HEK293 (cell line): ENCODE measurements around the gene FOXB2.

ENCODE experiments used
- CTCF ChIA-PET: fragments of 350-600 bp; formaldehyde crosslinking; extraction: SDS; loops from one replicate; lab custom pipeline; 2021; ENCODE audit warnings: antibody characterized with exemption; lab: Yijun Ruan, JAX
- POLR2A ChIA-PET: fragments of 300-600 bp; formaldehyde crosslinking; extraction: SDS; loops from one replicate; lab custom pipeline; 2020; ENCODE audit warnings: antibody characterized with exemption, inconsistent platforms; lab: Yijun Ruan, JAX
- H3K27ac ChIP-seq: fragments of 200-500 bp; sonication (Bioruptor generic); 2 replicates; pipeline ENCODE4 v1.5.1; 2014; ENCODE audit warnings: low read depth, low read length, control low read depth, inconsistent platforms; ENCODE audit errors: extremely low read depth
- H3K36me3 ChIP-seq, 2 experiments: fragments of 200-500 bp in 1 of 2; sonication (Bioruptor generic) in 1 of 2; 1 replicate in 1 of 2; 2 replicates in 1 of 2; pipeline ENCODE4 v1.5.1; 2014 to 2017; ENCODE audit warnings: inconsistent platforms in 2 of 2, low read length in 2 of 2; ENCODE audit not compliant: control insufficient read depth in 2 of 2, insufficient read depth in 1 of 2
- H3K4me1 ChIP-seq: fragments of 200-500 bp; sonication (Bioruptor generic); 2 replicates; pipeline ENCODE4 v1.5.1; 2014; ENCODE audit warnings: mild to moderate bottlenecking, low read length, inconsistent platforms; ENCODE audit not compliant: control insufficient read depth, insufficient read depth
- H3K4me3 ChIP-seq: 2 replicates; pipeline ENCODE4 v1.5.1; 2011; ENCODE audit warnings: low read depth, mild to moderate bottlenecking, control low read depth, low read length, moderate library complexity
- H3K9me3 ChIP-seq: fragments of 200-500 bp; sonication (Bioruptor generic); 2 replicates; pipeline ENCODE4 v1.5.1; 2014; ENCODE audit warnings: low read depth, low read length, inconsistent platforms; ENCODE audit not compliant: control insufficient read depth, insufficient read depth
- CTCF ChIP-seq: fragments of 450-650 bp; formaldehyde crosslinking; IDR thresholded peaks from 2 replicates; pipeline ENCODE4 v1.5.1; 2016; ENCODE audit warnings: missing biosample characterization, missing genetic modification characterization
- EGR2 ChIP-seq: fragments of 450-650 bp; formaldehyde crosslinking; IDR thresholded peaks from 2 replicates; pipeline ENCODE4 v1.5.1; 2016; ENCODE audit warnings: low read depth, missing biosample characterization, missing genetic modification characterization
- INSM2 ChIP-seq: fragments of 450-650 bp; formaldehyde crosslinking; IDR thresholded peaks from 2 replicates; pipeline ENCODE4 v1.5.1; 2016; ENCODE audit warnings: missing biosample characterization, missing genetic modification characterization
- KLF9 ChIP-seq: fragments of 450-650 bp; formaldehyde crosslinking; IDR thresholded peaks from 2 replicates; pipeline ENCODE4 v1.5.1; 2016; ENCODE audit warnings: missing biosample characterization, missing genetic modification characterization, low read depth
- PRDM1 ChIP-seq: fragments of 450-650 bp; formaldehyde crosslinking; IDR thresholded peaks from 2 replicates; pipeline ENCODE4; 2016; ENCODE audit warnings: missing biosample characterization, missing genetic modification characterization
- YY1 ChIP-seq: fragments of 450-650 bp; formaldehyde crosslinking; IDR thresholded peaks from 2 replicates; pipeline ENCODE4 v1.5.1; 2018; ENCODE audit warnings: missing biosample characterization, missing genetic modification characterization
- ZNF174 ChIP-seq: fragments of 450-650 bp; formaldehyde crosslinking; IDR thresholded peaks from 2 replicates; pipeline ENCODE4 v1.5.0; 2017; ENCODE audit warnings: missing biosample characterization, mild to moderate bottlenecking, missing genetic modification characterization
- ZNF184 ChIP-seq: fragments of 450-650 bp; IDR thresholded peaks from 2 replicates; pipeline ENCODE4 v1.5.1; 2018; ENCODE audit warnings: missing biosample characterization, mild to moderate bottlenecking, missing genetic modification characterization
- ZNF24 ChIP-seq: fragments of 450-650 bp; formaldehyde crosslinking; IDR thresholded peaks from 2 replicates; pipeline ENCODE4 v1.5.1; 2016; ENCODE audit warnings: missing biosample characterization, missing genetic modification characterization
- ZNF266 ChIP-seq: fragments of 450-650 bp; formaldehyde crosslinking; IDR thresholded peaks from 2 replicates; pipeline ENCODE4 v1.5.1; 2016; ENCODE audit warnings: missing biosample characterization, missing genetic modification characterization, low read depth
- ZNF335 ChIP-seq: fragments of 450-650 bp; formaldehyde crosslinking; conservative IDR thresholded peaks from 2 replicates; pipeline ENCODE4 v1.5.1; 2016; ENCODE audit warnings: missing biosample characterization, missing genetic modification characterization
- ZNF37A ChIP-seq: fragments of 450-650 bp; IDR thresholded peaks from 2 replicates; pipeline ENCODE4 v1.5.1; 2018; ENCODE audit warnings: missing biosample characterization, missing genetic modification characterization
- ZNF394 ChIP-seq: fragments of 450-650 bp; formaldehyde crosslinking; IDR thresholded peaks from 2 replicates; pipeline ENCODE4 v1.5.1; 2016; ENCODE audit warnings: missing biosample characterization, missing genetic modification characterization, mild to moderate bottlenecking, moderate library complexity, borderline replicate concordance
- ZNF416 ChIP-seq: fragments of 450-650 bp; formaldehyde crosslinking; IDR thresholded peaks from 2 replicates; pipeline ENCODE4 v1.5.1; 2016; ENCODE audit warnings: missing biosample characterization, missing genetic modification characterization
- ZNF555 ChIP-seq: fragments of 450-650 bp; formaldehyde crosslinking; conservative IDR thresholded peaks from 2 replicates; pipeline ENCODE4 v1.5.1; 2017; ENCODE audit warnings: missing biosample characterization, mild to moderate bottlenecking, missing genetic modification characterization, inconsistent platforms
- ZNF558 ChIP-seq: fragments of 450-650 bp; formaldehyde crosslinking; IDR thresholded peaks from 2 replicates; pipeline ENCODE4 v1.5.1; 2016; ENCODE audit warnings: missing biosample characterization, missing genetic modification characterization
- ZNF660 ChIP-seq: fragments of 450-650 bp; IDR thresholded peaks from 2 replicates; pipeline ENCODE4 v1.5.1; 2018; ENCODE audit warnings: missing biosample characterization, mild to moderate bottlenecking, missing genetic modification characterization
- ZSCAN23 ChIP-seq: fragments of 450-650 bp; formaldehyde crosslinking; IDR thresholded peaks from 2 replicates; pipeline ENCODE4 v1.5.1; 2016; ENCODE audit warnings: missing biosample characterization, missing genetic modification characterization
- TF ChIP-seq, protein P1 (sequence below): fragments of 450-650 bp; formaldehyde crosslinking; IDR thresholded peaks from 2 replicates; pipeline ENCODE4 v1.5.1; 2017; ENCODE audit warnings: missing biosample characterization, missing genetic modification characterization
- TF ChIP-seq, protein P2 (sequence below): fragments of 450-650 bp; formaldehyde crosslinking; IDR thresholded peaks from 2 replicates; pipeline ENCODE4 v1.5.1; 2016; ENCODE audit warnings: missing biosample characterization, missing genetic modification characterization
- TF ChIP-seq, protein P3 (sequence below): fragments of 450-650 bp; formaldehyde crosslinking; IDR thresholded peaks from 2 replicates; pipeline ENCODE4 v1.5.1; 2016; ENCODE audit warnings: missing biosample characterization, missing genetic modification characterization

The FOXB2 gene

GRCh38 chr9:76980566-76980965 is 38.9 kb upstream of the FOXB2 start (continued):
- TF ChIP-seq CTCF (tag by site-specific recombination), result no peak

GRCh38 chr9:76984486-76984885 is 35.0 kb upstream of the FOXB2 start:
- Histone ChIP-seq H3K27ac (no peak overlapping the region), H3K36me3 (no peaks in the 10 kb centered on the region)
- TF ChIP-seq PRDM1 (tag by site-specific recombination) (no peak), YY1 (tag by site-specific recombination) (no peak), ZNF266 (tag by site-specific recombination) (no peak), EGR2 (tag by site-specific recombination) (no peak), KLF9 (no peak), ZNF335 (tag by site-specific recombination) (no peak), ZNF37A (tag by site-specific recombination) (no peak), ZNF394 (tag by site-specific recombination) (no peak), ZNF416 (tag by site-specific recombination) (no peak), ZNF24 (tag by site-specific recombination) (no peak), ZNF184 (tag by site-specific recombination) (no peak), ZNF558 (tag by site-specific recombination) (no peak), ZNF555 (tag by site-specific recombination) (no peak), ZSCAN23 (tag by site-specific recombination) (no peak), ZNF174 (tag by site-specific recombination) (no peak), INSM2 (tag by site-specific recombination) (no peak), ZNF660 (tag by site-specific recombination) (no peak)
- TF ChIP-seq, protein P1, sequence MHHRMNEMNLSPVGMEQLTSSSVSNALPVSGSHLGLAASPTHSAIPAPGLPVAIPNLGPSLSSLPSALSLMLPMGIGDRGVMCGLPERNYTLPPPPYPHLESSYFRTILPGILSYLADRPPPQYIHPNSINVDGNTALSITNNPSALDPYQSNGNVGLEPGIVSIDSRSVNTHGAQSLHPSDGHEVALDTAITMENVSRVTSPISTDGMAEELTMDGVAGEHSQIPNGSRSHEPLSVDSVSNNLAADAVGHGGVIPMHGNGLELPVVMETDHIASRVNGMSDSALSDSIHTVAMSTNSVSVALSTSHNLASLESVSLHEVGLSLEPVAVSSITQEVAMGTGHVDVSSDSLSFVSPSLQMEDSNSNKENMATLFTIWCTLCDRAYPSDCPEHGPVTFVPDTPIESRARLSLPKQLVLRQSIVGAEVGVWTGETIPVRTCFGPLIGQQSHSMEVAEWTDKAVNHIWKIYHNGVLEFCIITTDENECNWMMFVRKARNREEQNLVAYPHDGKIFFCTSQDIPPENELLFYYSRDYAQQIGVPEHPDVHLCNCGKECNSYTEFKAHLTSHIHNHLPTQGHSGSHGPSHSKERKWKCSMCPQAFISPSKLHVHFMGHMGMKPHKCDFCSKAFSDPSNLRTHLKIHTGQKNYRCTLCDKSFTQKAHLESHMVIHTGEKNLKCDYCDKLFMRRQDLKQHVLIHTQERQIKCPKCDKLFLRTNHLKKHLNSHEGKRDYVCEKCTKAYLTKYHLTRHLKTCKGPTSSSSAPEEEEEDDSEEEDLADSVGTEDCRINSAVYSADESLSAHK (tag by site-specific recombination), result no peak
- TF ChIP-seq, protein P2, sequence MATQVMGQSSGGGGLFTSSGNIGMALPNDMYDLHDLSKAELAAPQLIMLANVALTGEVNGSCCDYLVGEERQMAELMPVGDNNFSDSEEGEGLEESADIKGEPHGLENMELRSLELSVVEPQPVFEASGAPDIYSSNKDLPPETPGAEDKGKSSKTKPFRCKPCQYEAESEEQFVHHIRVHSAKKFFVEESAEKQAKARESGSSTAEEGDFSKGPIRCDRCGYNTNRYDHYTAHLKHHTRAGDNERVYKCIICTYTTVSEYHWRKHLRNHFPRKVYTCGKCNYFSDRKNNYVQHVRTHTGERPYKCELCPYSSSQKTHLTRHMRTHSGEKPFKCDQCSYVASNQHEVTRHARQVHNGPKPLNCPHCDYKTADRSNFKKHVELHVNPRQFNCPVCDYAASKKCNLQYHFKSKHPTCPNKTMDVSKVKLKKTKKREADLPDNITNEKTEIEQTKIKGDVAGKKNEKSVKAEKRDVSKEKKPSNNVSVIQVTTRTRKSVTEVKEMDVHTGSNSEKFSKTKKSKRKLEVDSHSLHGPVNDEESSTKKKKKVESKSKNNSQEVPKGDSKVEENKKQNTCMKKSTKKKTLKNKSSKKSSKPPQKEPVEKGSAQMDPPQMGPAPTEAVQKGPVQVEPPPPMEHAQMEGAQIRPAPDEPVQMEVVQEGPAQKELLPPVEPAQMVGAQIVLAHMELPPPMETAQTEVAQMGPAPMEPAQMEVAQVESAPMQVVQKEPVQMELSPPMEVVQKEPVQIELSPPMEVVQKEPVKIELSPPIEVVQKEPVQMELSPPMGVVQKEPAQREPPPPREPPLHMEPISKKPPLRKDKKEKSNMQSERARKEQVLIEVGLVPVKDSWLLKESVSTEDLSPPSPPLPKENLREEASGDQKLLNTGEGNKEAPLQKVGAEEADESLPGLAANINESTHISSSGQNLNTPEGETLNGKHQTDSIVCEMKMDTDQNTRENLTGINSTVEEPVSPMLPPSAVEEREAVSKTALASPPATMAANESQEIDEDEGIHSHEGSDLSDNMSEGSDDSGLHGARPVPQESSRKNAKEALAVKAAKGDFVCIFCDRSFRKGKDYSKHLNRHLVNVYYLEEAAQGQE (tag by site-specific recombination), result no peak
- TF ChIP-seq, protein P3, sequence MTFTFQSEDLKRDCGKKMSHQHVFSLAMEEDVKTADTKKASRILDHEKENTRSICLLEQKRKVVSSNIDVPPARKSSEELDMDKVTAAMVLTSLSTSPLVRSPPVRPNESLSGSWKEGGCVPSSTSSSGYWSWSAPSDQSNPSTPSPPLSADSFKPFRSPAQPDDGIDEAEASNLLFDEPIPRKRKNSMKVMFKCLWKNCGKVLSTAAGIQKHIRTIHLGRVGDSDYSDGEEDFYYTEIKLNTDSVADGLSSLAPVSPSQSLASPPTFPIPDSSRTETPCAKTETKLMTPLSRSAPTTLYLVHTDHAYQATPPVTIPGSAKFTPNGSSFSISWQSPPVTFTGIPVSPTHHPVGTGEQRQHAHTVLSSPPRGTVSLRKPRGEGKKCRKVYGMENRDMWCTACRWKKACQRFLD (tag by site-specific recombination), result no peak
- TF ChIP-seq, all 188 proteins: peak for 0
- Histone ChIP-seq H3K9me3 (no peaks in the 10 kb centered on the region), H3K4me1 (no peaks in the 10 kb centered on the region), H3K4me3 (no peak overlapping the region)
- ChIA-PET POLR2A (no interaction called here), CTCF (interaction anchor here (0.8 to 4.8 kb wide), 2 partner anchors 73 to 174 kb away, joined by 3 to 22 read pairs; no protein-coding TSS in a partner anchor)
